ENCODE results near the gene FHOD1. TPM values are rescaled to one million over a fixed set of nuclear protein-coding genes. Genes with fewer than 3 reads are reported as not detected.

FHOD1 gene
- total and polyA plus RNA-seq, 4 donors: 5.4 to 34.3 (median 22.7) TPM

DNA sequence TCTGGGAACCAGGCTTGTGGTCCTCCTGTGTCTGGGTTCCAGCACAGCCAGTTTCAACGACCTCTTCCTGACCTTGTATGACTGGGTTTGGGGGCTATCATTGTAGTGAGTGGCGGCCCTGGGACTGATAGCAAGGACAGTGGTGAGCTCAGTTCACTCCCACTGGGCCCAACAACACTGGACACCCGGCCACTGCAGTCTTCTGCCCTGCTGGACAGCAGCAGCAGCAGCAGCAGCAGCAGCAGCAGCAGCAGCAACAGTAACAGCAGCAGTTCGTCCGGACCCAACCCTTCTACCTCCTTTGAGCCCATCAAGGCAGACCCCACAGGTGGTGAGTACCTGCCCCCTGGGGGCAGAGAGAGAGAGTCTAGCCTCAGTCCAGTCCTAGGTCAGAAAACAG is 51.6 kb downstream of the FHOD1 start:
- Histone ChIP-seq H3K4me3 (ENCODE audit: low read depth, low read length) (no peak overlapping the region), H3K27me3 (ENCODE audit: control insufficient read depth, insufficient read depth, low read length) (no peaks in the 10 kb centered on the region), H3K4me1 (ENCODE audit: control insufficient read depth, insufficient read depth, low read length) (peaks cover 33% of the 10 kb centered on the region), H3K27ac (ENCODE audit: low read depth, low read length) (no peak overlapping the region), H3K36me3 (ENCODE audit: control insufficient read depth, insufficient read depth, low read length) (peaks cover 69% of the 10 kb centered on the region), H3K9me3 (ENCODE audit: control insufficient read depth, insufficient read depth, low read length) (no peaks in the 10 kb centered on the region)
- WGBS (ENCODE audit: insufficient coverage): 88% methylated on average over 4 of the region's 5 CpGs
- no peak for DNase-seq (ENCODE audit: low read depth in 4 of 6, low spot score in 6 of 6)

DNA sequence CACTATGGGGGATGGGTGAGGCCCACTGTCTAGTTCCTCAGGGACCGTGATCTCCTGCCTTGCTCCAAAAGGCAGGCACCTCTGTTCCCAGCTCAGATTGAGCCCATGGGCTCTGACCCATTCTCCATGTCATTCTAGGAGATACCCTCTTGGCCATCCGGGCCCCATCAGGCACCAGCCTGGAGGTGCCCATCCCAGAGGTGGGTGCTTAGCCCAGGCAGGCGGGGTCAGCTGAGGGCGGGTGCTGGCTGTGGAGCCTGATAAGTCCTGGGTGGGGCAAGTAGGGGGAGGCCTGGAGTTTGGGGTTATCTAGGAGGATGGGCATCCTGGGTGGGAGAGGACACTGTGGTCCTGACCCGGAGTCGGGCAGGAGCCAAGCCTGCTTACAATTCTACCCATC is 53.0 kb downstream of the FHOD1 start:
- H3K27ac ChIP-seq (ENCODE audit: low read depth, low read length): no peak overlapping the region
- peaks cover 30% of the 10 kb centered on the region for H3K4me1 ChIP-seq (ENCODE audit: control insufficient read depth, insufficient read depth, low read length)
- DNase-seq (ENCODE audit: low read depth in 4 of 6, low spot score in 6 of 6): no peak
- H3K4me3 ChIP-seq (ENCODE audit: low read depth, low read length): no peak overlapping the region
- H3K9me3 ChIP-seq (ENCODE audit: control insufficient read depth, insufficient read depth, low read length): no peaks in the 10 kb centered on the region
- H3K36me3 ChIP-seq (ENCODE audit: control insufficient read depth, insufficient read depth, low read length): peaks cover 61% of the 10 kb centered on the region
- WGBS (ENCODE audit: insufficient coverage): 90% methylated on average over 2 of the region's 6 CpGs
- H3K27me3 ChIP-seq (ENCODE audit: control insufficient read depth, insufficient read depth, low read length): no peaks in the 10 kb centered on the region

DNA sequence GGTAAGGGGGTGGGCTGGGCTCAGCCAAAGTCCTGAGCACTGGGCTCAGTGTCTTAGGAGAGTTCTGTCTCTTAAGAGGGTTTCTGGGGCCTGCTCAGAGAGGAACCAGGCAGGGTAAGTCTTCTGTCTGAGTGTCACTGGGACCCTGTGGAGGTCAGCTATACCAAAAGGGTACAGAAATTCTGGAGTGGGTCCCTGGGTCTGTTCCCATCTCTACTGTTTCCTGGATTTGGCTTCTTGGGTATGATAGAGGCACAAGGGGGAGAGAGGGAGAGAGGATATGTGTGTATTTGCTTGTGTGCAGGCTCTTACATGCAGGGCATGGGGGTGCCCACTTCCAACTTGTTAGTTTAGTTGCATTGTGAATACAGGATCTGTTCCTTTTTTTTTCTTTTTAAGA is 53.7 kb downstream of the FHOD1 start:
- Histone ChIP-seq H3K4me3 (ENCODE audit: low read depth, low read length) (no peak overlapping the region), H3K36me3 (ENCODE audit: control insufficient read depth, insufficient read depth, low read length) (peaks cover 61% of the 10 kb centered on the region), H3K4me1 (ENCODE audit: control insufficient read depth, insufficient read depth, low read length) (peaks cover 29% of the 10 kb centered on the region), H3K27ac (ENCODE audit: low read depth, low read length) (no peak overlapping the region), H3K9me3 (ENCODE audit: control insufficient read depth, insufficient read depth, low read length) (no peaks in the 10 kb centered on the region), H3K27me3 (ENCODE audit: control insufficient read depth, insufficient read depth, low read length) (no peaks in the 10 kb centered on the region)
- DNase-seq (ENCODE audit: low read depth in 4 of 6, low spot score in 6 of 6): no peak

- H3K9me3 ChIP-seq (ENCODE audit: control insufficient read depth, insufficient read depth, low read length): no peaks in the 10 kb centered on the region
- H3K4me3 ChIP-seq (ENCODE audit: low read depth, low read length): peak overlapping the region; percentile 91
- no peak overlapping the region for H3K27ac ChIP-seq (ENCODE audit: low read depth, low read length)
- H3K36me3 ChIP-seq (ENCODE audit: control insufficient read depth, insufficient read depth, low read length): peaks cover 56% of the 10 kb centered on the region
- DNase-seq (ENCODE audit: low read depth in 4 of 6, low spot score in 6 of 6): no peak
- H3K4me1 ChIP-seq (ENCODE audit: control insufficient read depth, insufficient read depth, low read length): peaks cover 24% of the 10 kb centered on the region
- 44% methylated on average over 15 of the region's 17 CpGs for WGBS (ENCODE audit: insufficient coverage)
- no peaks in the 10 kb centered on the region for H3K27me3 ChIP-seq (ENCODE audit: control insufficient read depth, insufficient read depth, low read length)
These were observed 54.4 kb downstream of the FHOD1 start for GRCh38 chr16:67192781-67193361.

- peak in 5 of 6 donors; percentile 73 to 96 (median 84) for DNase-seq (ENCODE audit: low read depth in 4 of 6, low spot score in 6 of 6)
- Histone ChIP-seq H3K4me1 (ENCODE audit: control insufficient read depth, insufficient read depth, low read length) (peaks cover 28% of the 10 kb centered on the region), H3K27ac (ENCODE audit: low read depth, low read length) (no peak within 1 kb of the TSS), H3K27me3 (ENCODE audit: control insufficient read depth, insufficient read depth, low read length) (no peaks in the 10 kb centered on the region), H3K9me3 (ENCODE audit: control insufficient read depth, insufficient read depth, low read length) (no peaks in the 10 kb centered on the region), H3K36me3 (ENCODE audit: control insufficient read depth, insufficient read depth, low read length) (peaks cover 52% of the 10 kb centered on the region), H3K4me3 (ENCODE audit: low read depth, low read length) (peak within 1 kb of the TSS; percentile 91)
- under 1% methylated on average over 54 of the region's 54 CpGs for WGBS (ENCODE audit: insufficient coverage)
These were observed 55.1 kb downstream of the FHOD1 start, which contains the start of gene E2F4 for GRCh38 chr16:67191995-67192681. TSS of gene E2F4 (plus strand) at chr16:67192155. CDS start at chr16:67192228, 73 bp downstream.

GRCh38 chr16:67191411-67191994 is 55.8 kb downstream of the FHOD1 start:
- Histone ChIP-seq H3K4me1 (ENCODE audit: control insufficient read depth, insufficient read depth, low read length) (peaks cover 35% of the 10 kb centered on the region), H3K4me3 (ENCODE audit: low read depth, low read length) (peak overlapping the region; percentile 20), H3K27ac (ENCODE audit: low read depth, low read length) (no peak overlapping the region), H3K27me3 (ENCODE audit: control insufficient read depth, insufficient read depth, low read length) (no peaks in the 10 kb centered on the region), H3K9me3 (ENCODE audit: control insufficient read depth, insufficient read depth, low read length) (no peaks in the 10 kb centered on the region), H3K36me3 (ENCODE audit: control insufficient read depth, insufficient read depth, low read length) (peaks cover 49% of the 10 kb centered on the region)
- DNase-seq (ENCODE audit: low read depth in 4 of 6, low spot score in 6 of 6): no peak
- WGBS (ENCODE audit: insufficient coverage): 29% methylated on average over 5 of the region's 9 CpGs

GRCh38 chr16:67190448-67191399 is 56.6 kb downstream of the FHOD1 start:
- WGBS (ENCODE audit: insufficient coverage): 85% methylated on average over 6 of the region's 13 CpGs
- Histone ChIP-seq H3K27me3 (ENCODE audit: control insufficient read depth, insufficient read depth, low read length) (no peaks in the 10 kb centered on the region), H3K36me3 (ENCODE audit: control insufficient read depth, insufficient read depth, low read length) (peaks cover 41% of the 10 kb centered on the region), H3K4me3 (ENCODE audit: low read depth, low read length) (no peak overlapping the region), H3K4me1 (ENCODE audit: control insufficient read depth, insufficient read depth, low read length) (peaks cover 38% of the 10 kb centered on the region), H3K27ac (ENCODE audit: low read depth, low read length) (no peak overlapping the region), H3K9me3 (ENCODE audit: control insufficient read depth, insufficient read depth, low read length) (no peaks in the 10 kb centered on the region)
- DNase-seq (ENCODE audit: low read depth in 4 of 6, low spot score in 6 of 6): no peak

- Histone ChIP-seq H3K27ac (ENCODE audit: low read depth, low read length) (no peak within 1 kb of the TSS), H3K4me1 (ENCODE audit: control insufficient read depth, insufficient read depth, low read length) (peaks cover 44% of the 10 kb centered on the region), H3K9me3 (ENCODE audit: control insufficient read depth, insufficient read depth, low read length) (no peaks in the 10 kb centered on the region), H3K36me3 (ENCODE audit: control insufficient read depth, insufficient read depth, low read length) (peaks cover 35% of the 10 kb centered on the region), H3K27me3 (ENCODE audit: control insufficient read depth, insufficient read depth, low read length) (no peaks in the 10 kb centered on the region), H3K4me3 (ENCODE audit: low read depth, low read length) (no peak within 1 kb of the TSS)
- WGBS (ENCODE audit: insufficient coverage): 35% methylated on average over 3 of the region's 6 CpGs
- no peak for DNase-seq (ENCODE audit: low read depth in 4 of 6, low spot score in 6 of 6)
These were observed 57.2 kb downstream of the FHOD1 start, which contains the start of gene EXOC3L1 for GRCh38 chr16:67190041-67190440. TSS of gene EXOC3L1 (minus strand) at chr16:67190136. CDS start at chr16:67189676, 460 bp downstream.

- no peak for DNase-seq (ENCODE audit: low read depth in 4 of 6, low spot score in 6 of 6)
- WGBS (ENCODE audit: insufficient coverage): 89% methylated on average over 12 of the region's 15 CpGs
- peaks cover 22% of the 10 kb centered on the region for H3K36me3 ChIP-seq (ENCODE audit: control insufficient read depth, insufficient read depth, low read length)
- H3K27me3 ChIP-seq (ENCODE audit: control insufficient read depth, insufficient read depth, low read length): no peaks in the 10 kb centered on the region
- no peak overlapping the region for H3K27ac ChIP-seq (ENCODE audit: low read depth, low read length)
- H3K4me1 ChIP-seq (ENCODE audit: control insufficient read depth, insufficient read depth, low read length): peaks cover 55% of the 10 kb centered on the region
- no peak overlapping the region for H3K4me3 ChIP-seq (ENCODE audit: low read depth, low read length)
- H3K9me3 ChIP-seq (ENCODE audit: control insufficient read depth, insufficient read depth, low read length): no peaks in the 10 kb centered on the region
These were observed 58.5 kb downstream of the FHOD1 start for GRCh38 chr16:67188798-67189197.
